ENCODE results near the gene COBL. TPM values are rescaled to one million over a fixed set of nuclear protein-coding genes. Genes with fewer than 3 reads are reported as not detected.
A peak's percentile ranks its signal among the peaks of the same experiment; 100 is the strongest.

The COBL gene
- total RNA-seq, 1 experiment from 2014 or later, result 8.6 TPM

GRCh38 chr7:51031216-51031615, 285.4 kb downstream of the COBL start:
- no TSS peak for BruUV-seq (replicated peaks)
- ChIA-PET POLR2A (ENCODE audit: unreplicated experiment) (no interaction called here), CTCF (no interaction called here)

GRCh38 chr7:51029701-51030191, 286.9 kb downstream of the COBL start:
- ATAC-seq (peak; percentile 69), DNase-seq (peak; percentile 78)
- BruUV-seq (replicated peaks), result no TSS peak
- Histone ChIP-seq H3K27me3 (ENCODE audit: low read length) (no peaks in the 10 kb centered on the region), H3K9me2 (replicated peaks; ENCODE audit: low read length) (no peaks in the 10 kb centered on the region), H3K9me3 (ENCODE audit: low read length) (no peaks in the 10 kb centered on the region), H2AFZ (ENCODE audit: low read length) (0 out of 2 replicates have a peak overlapping the region, but pooled peaks have one; percentile 15), H3K4me3 (ENCODE audit: low read length) (no peak overlapping the region), H4K20me1 (ENCODE audit: low read length) (no peaks in the 10 kb centered on the region), H3K4me2 (ENCODE audit: low read length) (peak overlapping the region; percentile 56), H3K4me1 (ENCODE audit: insufficient read depth, low read length) (peaks cover 35% of the 10 kb centered on the region), H3K27ac (ENCODE audit: low read length) (peak overlapping the region; percentile 82), H3K36me3 (ENCODE audit: low read depth, low read length) (no peaks in the 10 kb centered on the region), H3F3A (ENCODE audit: low read length, unreplicated experiment) (no peaks in the 10 kb centered on the region), H3K79me2 (ENCODE audit: low read length) (no peaks in the 10 kb centered on the region), H3K9ac (ENCODE audit: low read length) (no peak overlapping the region)
- POLR2A ChIA-PET (ENCODE audit: unreplicated experiment), result interaction anchor here (0.6 to 1.0 kb wide), 2 partner anchors 16 to 51 kb away, joined by 3 to 4 read pairs; no protein-coding TSS in a partner anchor
- CTCF ChIA-PET, result no interaction called here
- intact Hi-C loops (cut with micrococcal nuclease), result loop anchor here (2.0 to 5.0 kb wide), 2 partner anchors 15 to 67 kb away; no protein-coding TSS in a partner anchor
- no peak for TF ChIP-seq EZH2 (IDR thresholded peaks at IDR 0.05; ENCODE audit: low read length, unreplicated experiment)
- no peak for TF ChIP-seq CTCF (conservative IDR thresholded peaks at IDR 0.05; ENCODE audit: low read depth, low read length)
- TF ChIP-seq EZH2phosphoT487 (IDR thresholded peaks at IDR 0.05; ENCODE audit: borderline replicate concordance, low read length), result no peak

More at GRCh38 chr7:51031216-51031615, 285.4 kb downstream of the COBL start:
- no peaks in the 10 kb centered on the region for H3K36me3 ChIP-seq (ENCODE audit: low read depth, low read length)
- intact Hi-C loops (cut with micrococcal nuclease), result loop anchor here (5.0 kb wide), 1 partner anchor 69 kb away; no protein-coding TSS in a partner anchor
- ATAC-seq, result no peak
- no peaks in the 10 kb centered on the region for H3K9me2 ChIP-seq (replicated peaks; ENCODE audit: low read length)
- H3K4me2 ChIP-seq (ENCODE audit: low read length), result no peak overlapping the region
- H3K27ac ChIP-seq (ENCODE audit: low read length), result no peak overlapping the region
- H4K20me1 ChIP-seq (ENCODE audit: low read length), result no peaks in the 10 kb centered on the region
- no peaks in the 10 kb centered on the region for H3K79me2 ChIP-seq (ENCODE audit: low read length)
- H3K9ac ChIP-seq (ENCODE audit: low read length), result no peak overlapping the region
- no peaks in the 10 kb centered on the region for H3F3A ChIP-seq (ENCODE audit: low read length, unreplicated experiment)
- no peaks in the 10 kb centered on the region for H3K27me3 ChIP-seq (ENCODE audit: low read length)
- TF ChIP-seq CTCF (conservative IDR thresholded peaks at IDR 0.05; ENCODE audit: low read depth, low read length) (no peak), EZH2 (IDR thresholded peaks at IDR 0.05; ENCODE audit: low read length, unreplicated experiment) (no peak), EZH2phosphoT487 (IDR thresholded peaks at IDR 0.05; ENCODE audit: borderline replicate concordance, low read length) (no peak)
- no peak overlapping the region for H2AFZ ChIP-seq (ENCODE audit: low read length)
- peaks cover 41% of the 10 kb centered on the region for H3K4me1 ChIP-seq (ENCODE audit: insufficient read depth, low read length)
- DNase-seq, result no peak
- H3K9me3 ChIP-seq (ENCODE audit: low read length), result no peaks in the 10 kb centered on the region
- H3K4me3 ChIP-seq (ENCODE audit: low read length), result no peak overlapping the region

GRCh38 chr7:51029131-51029530, 287.5 kb downstream of the COBL start:
- H3K4me2 ChIP-seq (ENCODE audit: low read length), result peak overlapping the region; percentile 56
- peak overlapping the region; percentile 82 for H3K27ac ChIP-seq (ENCODE audit: low read length)
- no peaks in the 10 kb centered on the region for H3K36me3 ChIP-seq (ENCODE audit: low read depth, low read length)
- H3K4me3 ChIP-seq (ENCODE audit: low read length), result no peak overlapping the region
- CTCF ChIA-PET, result no interaction called here
- H3K79me2 ChIP-seq (ENCODE audit: low read length), result no peaks in the 10 kb centered on the region
- no peak for TF ChIP-seq EZH2 (IDR thresholded peaks at IDR 0.05; ENCODE audit: low read length, unreplicated experiment)
- no peak for TF ChIP-seq EZH2phosphoT487 (IDR thresholded peaks at IDR 0.05; ENCODE audit: borderline replicate concordance, low read length)
- H4K20me1 ChIP-seq (ENCODE audit: low read length), result no peaks in the 10 kb centered on the region
- no peaks in the 10 kb centered on the region for H3K9me2 ChIP-seq (replicated peaks; ENCODE audit: low read length)
- no TSS peak for BruUV-seq (replicated peaks)
- POLR2A ChIA-PET (ENCODE audit: unreplicated experiment), result interaction anchor here (1.0 kb wide), 1 partner anchor 16 kb away, joined by 4 read pairs; no protein-coding TSS in a partner anchor
- intact Hi-C loops (cut with micrococcal nuclease), result loop anchor here (2.0 kb wide), 1 partner anchor 16 kb away; no protein-coding TSS in a partner anchor
- H3K9me3 ChIP-seq (ENCODE audit: low read length), result no peaks in the 10 kb centered on the region
- H2AFZ ChIP-seq (ENCODE audit: low read length), result no peak overlapping the region
- no peak overlapping the region for H3K9ac ChIP-seq (ENCODE audit: low read length)
- peaks cover 29% of the 10 kb centered on the region for H3K4me1 ChIP-seq (ENCODE audit: insufficient read depth, low read length)
- no peaks in the 10 kb centered on the region for H3K27me3 ChIP-seq (ENCODE audit: low read length)
- ATAC-seq (no peak), DNase-seq (no peak)
- H3F3A ChIP-seq (ENCODE audit: low read length, unreplicated experiment), result no peaks in the 10 kb centered on the region

Measured in PC-3 (cell line).